Measurements from ENCODE around the gene NQO2.

DNA sequence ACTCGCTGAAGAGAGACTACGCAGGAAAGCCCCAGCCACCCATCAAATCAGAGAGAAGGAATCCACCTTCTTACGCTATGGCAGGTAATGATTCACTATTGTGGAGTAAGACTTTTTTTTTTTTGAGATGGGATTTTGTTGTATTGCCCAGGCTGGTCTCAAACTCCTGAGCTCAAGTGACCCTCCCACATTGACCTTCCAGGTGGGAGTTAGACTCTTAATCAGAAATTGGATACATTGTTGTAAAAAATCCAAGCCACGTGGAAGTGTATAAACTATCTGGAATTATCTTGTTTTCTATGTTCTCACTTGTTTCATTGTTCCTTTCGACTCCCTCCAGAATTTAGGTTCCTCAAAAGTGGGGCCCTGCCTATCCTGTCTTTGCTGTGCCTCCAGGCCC is 6.8 kb downstream of the NQO2 start:
- TF ChIP-seq, protein P1, sequence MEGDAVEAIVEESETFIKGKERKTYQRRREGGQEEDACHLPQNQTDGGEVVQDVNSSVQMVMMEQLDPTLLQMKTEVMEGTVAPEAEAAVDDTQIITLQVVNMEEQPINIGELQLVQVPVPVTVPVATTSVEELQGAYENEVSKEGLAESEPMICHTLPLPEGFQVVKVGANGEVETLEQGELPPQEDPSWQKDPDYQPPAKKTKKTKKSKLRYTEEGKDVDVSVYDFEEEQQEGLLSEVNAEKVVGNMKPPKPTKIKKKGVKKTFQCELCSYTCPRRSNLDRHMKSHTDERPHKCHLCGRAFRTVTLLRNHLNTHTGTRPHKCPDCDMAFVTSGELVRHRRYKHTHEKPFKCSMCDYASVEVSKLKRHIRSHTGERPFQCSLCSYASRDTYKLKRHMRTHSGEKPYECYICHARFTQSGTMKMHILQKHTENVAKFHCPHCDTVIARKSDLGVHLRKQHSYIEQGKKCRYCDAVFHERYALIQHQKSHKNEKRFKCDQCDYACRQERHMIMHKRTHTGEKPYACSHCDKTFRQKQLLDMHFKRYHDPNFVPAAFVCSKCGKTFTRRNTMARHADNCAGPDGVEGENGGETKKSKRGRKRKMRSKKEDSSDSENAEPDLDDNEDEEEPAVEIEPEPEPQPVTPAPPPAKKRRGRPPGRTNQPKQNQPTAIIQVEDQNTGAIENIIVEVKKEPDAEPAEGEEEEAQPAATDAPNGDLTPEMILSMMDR (IDR thresholded peaks at IDR 0.05), result no peak
- no peak for TF ChIP-seq EZH2 (IDR thresholded peaks at IDR 0.05; ENCODE audit: borderline replicate concordance, insufficient read depth, low read depth, low read length, poor library complexity, severe bottlenecking)
